ENCODE results near the gene ALG13. TPM values are rescaled to one million over a fixed set of nuclear protein-coding genes. Genes with fewer than 3 reads are reported as not detected.

ALG13 gene
- total and polyA plus RNA-seq, 2 of the 8 experiments (the other 6 are each of a cell fraction or from before 2014, with no cell fraction given) = 44.3 to 93.6 TPM

- TF ChIP-seq ATF3 (IDR thresholded peaks at IDR 0.05; ENCODE audit: insufficient read depth, low read depth, low read length) (no peak), CBX8 (IDR thresholded peaks at IDR 0.05; ENCODE audit: borderline replicate concordance, low read depth, low read length) (no peak), BRCA1 (IDR thresholded peaks at IDR 0.05; ENCODE audit: low read depth, low read length) (no peak), ZNF274 (IDR thresholded peaks at IDR 0.05; ENCODE audit: borderline replicate concordance, extremely low read depth, low read length) (no peak), CEBPB (IDR thresholded peaks at IDR 0.05; ENCODE audit: low read depth, low read length) (no peak), SP2 (IDR thresholded peaks at IDR 0.05; ENCODE audit: low read length) (no peak), JUND (IDR thresholded peaks at IDR 0.05; ENCODE audit: low read length) (no peak), TEAD4 (IDR thresholded peaks at IDR 0.05; ENCODE audit: low read depth, low read length) (no peak), SIRT6 (IDR thresholded peaks at IDR 0.05; ENCODE audit: low read length) (no peak), SAP30 (IDR thresholded peaks at IDR 0.05; ENCODE audit: insufficient read depth, insufficient replicate concordance, low read length) (no peak)
These were observed 80.7 kb downstream of the ALG13 start (continued) for GRCh38 chrX:111761578-111762135.
